Parathyroid adenoma (tissue), 2 donors: Measurements from ENCODE around the gene DOK6.

Experiments used
- H2AFZ ChIP-seq: fragments of 300-600 bp; sonication (generic); one replicate; pipeline ENCODE4 v1.7.0; 2017; ENCODE audit warnings: antibody characterized with exemption, mild to moderate bottlenecking
- H3K27ac ChIP-seq: fragments of 300-600 bp; sonication (generic); one replicate; pipeline ENCODE4 v1.7.0; 2017
- H3K27me3 ChIP-seq: fragments of 300-600 bp; sonication (generic); one replicate; pipeline ENCODE4 v1.7.0; 2017; ENCODE audit warnings: low read length; ENCODE audit not compliant: control insufficient read depth, insufficient read depth
- H3K36me3 ChIP-seq: fragments of 300-600 bp; sonication (generic); one replicate; pipeline ENCODE4 v1.7.0; 2017; ENCODE audit warnings: low read length; ENCODE audit not compliant: control insufficient read depth, insufficient read depth
- H3K4me1 ChIP-seq: fragments of 300-600 bp; sonication (generic); one replicate; pipeline ENCODE4 v1.7.0; 2017; ENCODE audit warnings: control low read depth
- H3K4me2 ChIP-seq: fragments of 300-600 bp; sonication (generic); one replicate; pipeline ENCODE4 v1.7.0; 2017; ENCODE audit warnings: low read length
- H3K4me3 ChIP-seq: fragments of 300-600 bp; sonication (generic); one replicate; pipeline ENCODE4 v1.7.0; 2017; ENCODE audit warnings: low read depth, low read length
- H3K79me2 ChIP-seq: fragments of 300-600 bp; sonication (generic); one replicate; pipeline ENCODE4 v1.7.0; 2017; ENCODE audit warnings: control low read depth
- H3K9ac ChIP-seq: fragments of 300-600 bp; sonication (generic); one replicate; pipeline ENCODE4 v1.7.0; 2017; ENCODE audit warnings: mild to moderate bottlenecking
- H3K9me3 ChIP-seq: fragments of 300-600 bp; sonication (generic); one replicate; pipeline ENCODE4 v1.7.0; 2017; ENCODE audit warnings: low read length; ENCODE audit not compliant: control insufficient read depth
- CTCF ChIP-seq: fragments of 300-600 bp; sonication (generic); IDR thresholded peaks from one replicate; pipeline ENCODE4 v1.7.0; 2017; ENCODE audit warnings: antibody characterized with exemption, mild to moderate bottlenecking
- donor health status: primary hyperparathyroidism.

Gene DOK6

GRCh38 chr18:69484699-69485396, 84.2 kb downstream of the DOK6 start:
- Histone ChIP-seq H3K79me2 (no peaks in the 10 kb centered on the region), H3K4me2 (no peak overlapping the region), H3K4me3 (no peak overlapping the region), H3K9ac (no peak overlapping the region), H3K36me3 (no peaks in the 10 kb centered on the region), H2AFZ (no peak overlapping the region), H3K27ac (no peak overlapping the region), H3K27me3 (no peaks in the 10 kb centered on the region), H3K9me3 (no peaks in the 10 kb centered on the region), H3K4me1 (no peaks in the 10 kb centered on the region)
- no peak for TF ChIP-seq CTCF

DNA sequence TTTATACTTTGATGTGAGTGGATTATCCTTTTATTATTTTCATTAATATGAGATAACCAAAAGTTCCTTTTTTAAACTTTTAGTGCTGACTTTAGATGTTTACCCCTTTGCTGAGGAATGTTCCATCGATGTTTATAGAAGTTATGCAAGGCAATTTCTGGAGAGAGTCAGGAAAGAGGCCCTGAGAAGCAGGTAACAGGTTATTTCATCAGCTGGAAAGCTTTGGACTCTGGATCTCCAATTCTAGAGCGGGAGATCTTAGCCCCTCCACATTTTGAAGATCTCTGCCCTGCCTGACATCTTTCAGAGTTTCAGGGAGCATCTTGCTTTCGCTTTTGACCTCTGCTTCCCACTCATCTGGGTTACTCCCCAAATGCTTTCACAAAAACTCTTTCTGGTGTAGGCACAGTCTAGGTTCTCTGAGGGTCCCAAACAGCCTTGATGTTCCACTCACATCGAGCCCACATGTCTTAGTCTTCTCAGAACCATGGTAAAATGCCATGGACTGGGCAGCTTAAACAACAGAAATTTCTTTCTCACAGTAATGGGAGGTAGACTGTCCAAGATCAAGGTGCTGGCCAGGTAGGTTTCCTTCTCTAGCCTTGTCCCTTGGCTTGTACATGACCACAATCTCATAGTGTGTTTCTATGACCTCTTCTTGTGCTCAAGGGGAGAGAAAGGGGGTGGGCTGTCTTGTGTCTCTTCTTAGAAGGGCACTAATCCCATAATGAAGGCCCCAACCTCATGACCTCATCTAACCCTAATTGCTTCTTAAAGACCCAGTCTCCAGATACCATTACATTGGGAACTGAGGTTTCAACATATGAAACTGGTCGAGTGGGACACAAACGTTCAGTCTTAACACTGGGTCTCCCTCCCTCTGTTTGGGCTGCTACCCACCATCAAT, 87.1 kb downstream of the DOK6 start:
- Histone ChIP-seq H3K79me2 (no peaks in the 10 kb centered on the region), H3K4me1 (no peaks in the 10 kb centered on the region), H3K27me3 (no peaks in the 10 kb centered on the region), H2AFZ (no peak overlapping the region), H3K9ac (no peak overlapping the region), H3K36me3 (no peaks in the 10 kb centered on the region), H3K27ac (no peak overlapping the region), H3K4me3 (no peak overlapping the region), H3K4me2 (no peak overlapping the region), H3K9me3 (no peaks in the 10 kb centered on the region)
- TF ChIP-seq CTCF: no peak

DNA sequence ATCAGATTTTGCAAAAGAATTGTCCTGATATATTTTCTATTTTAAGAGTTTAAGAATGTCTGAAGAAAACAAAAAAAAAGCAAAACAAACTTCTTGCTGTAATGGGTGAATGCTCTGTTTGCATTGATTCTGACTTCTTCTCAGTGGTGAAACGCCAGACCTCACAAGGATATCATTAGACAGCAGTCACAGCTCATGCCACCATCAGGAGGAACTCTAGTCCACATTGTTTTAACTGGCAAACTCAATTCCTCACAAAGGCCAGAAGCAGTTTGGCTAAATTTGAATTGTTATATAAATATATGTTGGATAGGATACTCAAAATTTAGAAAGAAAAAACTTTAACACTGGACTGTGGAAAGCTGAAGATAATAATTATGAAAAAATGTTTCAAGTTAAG, 89.4 kb downstream of the DOK6 start:
- H3K27ac ChIP-seq: no peak overlapping the region
- H3K4me2 ChIP-seq: no peak overlapping the region
- no peaks in the 10 kb centered on the region for H3K36me3 ChIP-seq
- no peak overlapping the region for H3K4me3 ChIP-seq
- H2AFZ ChIP-seq: no peak overlapping the region
- H3K9ac ChIP-seq: no peak overlapping the region
- H3K9me3 ChIP-seq: no peaks in the 10 kb centered on the region
- no peaks in the 10 kb centered on the region for H3K79me2 ChIP-seq
- no peak for TF ChIP-seq CTCF
- no peaks in the 10 kb centered on the region for H3K27me3 ChIP-seq
- H3K4me1 ChIP-seq: no peaks in the 10 kb centered on the region

DNA sequence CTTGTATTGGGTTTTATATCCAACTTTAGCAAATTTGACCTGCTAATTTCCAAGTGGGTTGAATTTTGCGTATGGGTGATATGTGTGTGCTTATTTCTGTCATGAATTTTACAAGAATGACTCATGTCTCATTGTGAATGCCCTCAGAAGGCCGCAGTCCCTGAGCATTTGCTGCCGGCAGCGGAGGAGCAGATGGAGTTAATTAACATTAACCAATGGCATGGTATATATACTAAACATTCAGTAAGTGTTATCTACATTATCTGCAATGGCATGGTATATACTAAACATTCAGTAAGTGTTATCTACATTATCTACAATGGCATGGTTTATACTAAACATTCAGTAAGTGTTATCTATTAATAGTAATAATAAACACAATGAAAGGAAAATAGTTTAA, 90.1 kb downstream of the DOK6 start:
- Histone ChIP-seq H3K4me3 (no peak overlapping the region), H3K4me2 (no peak overlapping the region), H3K27me3 (no peaks in the 10 kb centered on the region), H3K9me3 (no peaks in the 10 kb centered on the region), H3K4me1 (no peaks in the 10 kb centered on the region), H3K79me2 (no peaks in the 10 kb centered on the region), H3K9ac (no peak overlapping the region), H3K36me3 (no peaks in the 10 kb centered on the region), H3K27ac (no peak overlapping the region), H2AFZ (no peak overlapping the region)
- TF ChIP-seq CTCF: no peak
